ENCODE data around the gene CADM1. TPM values are rescaled to one million over a fixed set of nuclear protein-coding genes. Genes with fewer than 3 reads are reported as not detected.

Gene CADM1
- total and polyA plus RNA-seq, 9 of the 15 experiments (the other 6 are each of a cell fraction or from before 2014, with no cell fraction given): 0.42 TPM; not detected in 8

DNA sequence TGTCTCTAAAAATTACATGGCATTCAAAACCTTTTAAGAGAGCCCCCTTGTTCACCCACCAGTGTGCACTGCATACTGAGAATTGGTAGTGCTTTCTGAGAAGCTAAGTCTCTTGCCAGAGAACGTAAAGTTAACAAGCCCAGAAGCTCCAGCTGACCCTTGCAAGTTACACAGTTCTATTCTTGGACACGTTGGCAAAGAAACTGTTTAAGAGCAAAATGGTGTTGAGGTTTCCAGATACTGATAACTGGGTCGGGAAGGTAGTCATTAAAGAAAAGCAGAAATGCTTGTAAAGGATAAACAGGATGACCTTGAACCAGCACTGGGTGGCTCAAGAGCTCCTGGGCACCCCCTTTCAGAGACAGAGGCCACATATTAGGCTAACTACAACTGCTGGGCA lies 284.8 kb downstream of the CADM1 start:
- Histone ChIP-seq H3K4me3 (no peak overlapping the region), H3K9me3 (replicated peaks; ENCODE audit: control insufficient read depth, insufficient read depth, low read depth, low read length) (no peaks in the 10 kb centered on the region), H2AFZ (ENCODE audit: low read depth, low read length) (no peak overlapping the region), H3K36me3 (ENCODE audit: control insufficient read depth, insufficient read depth, low read length) (no peaks in the 10 kb centered on the region), H3K79me2 (ENCODE audit: control insufficient read depth, insufficient read depth, low read length) (no peaks in the 10 kb centered on the region), H4K20me1 (replicated peaks; ENCODE audit: control insufficient read depth, insufficient read depth, low read length) (no peaks in the 10 kb centered on the region), H3K9ac (ENCODE audit: insufficient read depth in 1 of 2, low read depth in 2 of 2, low read length in 2 of 2) (no peak overlapping the region), H3K4me1 (replicated peaks in 1 of 2; ENCODE audit: control insufficient read depth in 2 of 2, insufficient read depth in 2 of 2, low read length in 2 of 2) (no peaks in the 10 kb centered on the region), H3K4me2 (ENCODE audit: insufficient read depth, low read length) (no peak overlapping the region), H3K27ac (ENCODE audit: extremely low read depth, low read depth, low read length) (no peak overlapping the region), H3K9me1 (ENCODE audit: control insufficient read depth, insufficient read depth, low read length) (no peaks in the 10 kb centered on the region), H3K27me3 (ENCODE audit: control insufficient read depth in 2 of 2, insufficient read depth in 2 of 2, low read length in 2 of 2) (no peaks in the 10 kb centered on the region)
- TF ChIP-seq MYBL2 (IDR thresholded peaks at IDR 0.05; ENCODE audit: low read depth) (no peak), MYBL2 (CRISPR knock-in tag; IDR thresholded peaks at IDR 0.05; ENCODE audit: borderline replicate concordance) (no peak), ZHX1 (conservative IDR thresholded peaks at IDR 0.05; ENCODE audit: low read length) (no peak), GATAD2B (IDR thresholded peaks at IDR 0.05; ENCODE audit: borderline replicate concordance) (no peak), RBM17 (IDR thresholded peaks at IDR 0.05; ENCODE audit: borderline replicate concordance, low read depth, low read length) (no peak), PATZ1 (CRISPR knock-in tag; IDR thresholded peaks at IDR 0.05; ENCODE audit: borderline replicate concordance) (no peak)
- TF ChIP-seq, protein P1, sequence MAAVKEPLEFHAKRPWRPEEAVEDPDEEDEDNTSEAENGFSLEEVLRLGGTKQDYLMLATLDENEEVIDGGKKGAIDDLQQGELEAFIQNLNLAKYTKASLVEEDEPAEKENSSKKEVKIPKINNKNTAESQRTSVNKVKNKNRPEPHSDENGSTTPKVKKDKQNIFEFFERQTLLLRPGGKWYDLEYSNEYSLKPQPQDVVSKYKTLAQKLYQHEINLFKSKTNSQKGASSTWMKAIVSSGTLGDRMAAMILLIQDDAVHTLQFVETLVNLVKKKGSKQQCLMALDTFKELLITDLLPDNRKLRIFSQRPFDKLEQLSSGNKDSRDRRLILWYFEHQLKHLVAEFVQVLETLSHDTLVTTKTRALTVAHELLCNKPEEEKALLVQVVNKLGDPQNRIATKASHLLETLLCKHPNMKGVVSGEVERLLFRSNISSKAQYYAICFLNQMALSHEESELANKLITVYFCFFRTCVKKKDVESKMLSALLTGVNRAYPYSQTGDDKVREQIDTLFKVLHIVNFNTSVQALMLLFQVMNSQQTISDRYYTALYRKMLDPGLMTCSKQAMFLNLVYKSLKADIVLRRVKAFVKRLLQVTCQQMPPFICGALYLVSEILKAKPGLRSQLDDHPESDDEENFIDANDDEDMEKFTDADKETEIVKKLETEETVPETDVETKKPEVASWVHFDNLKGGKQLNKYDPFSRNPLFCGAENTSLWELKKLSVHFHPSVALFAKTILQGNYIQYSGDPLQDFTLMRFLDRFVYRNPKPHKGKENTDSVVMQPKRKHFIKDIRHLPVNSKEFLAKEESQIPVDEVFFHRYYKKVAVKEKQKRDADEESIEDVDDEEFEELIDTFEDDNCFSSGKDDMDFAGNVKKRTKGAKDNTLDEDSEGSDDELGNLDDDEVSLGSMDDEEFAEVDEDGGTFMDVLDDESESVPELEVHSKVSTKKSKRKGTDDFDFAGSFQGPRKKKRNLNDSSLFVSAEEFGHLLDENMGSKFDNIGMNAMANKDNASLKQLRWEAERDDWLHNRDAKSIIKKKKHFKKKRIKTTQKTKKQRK (IDR thresholded peaks at IDR 0.05; ENCODE audit: borderline replicate concordance, low read depth, low read length): no peak
- FAIRE-seq: no peak
- no peak for DNase-seq (ENCODE audit: extremely low read depth in 1 of 4, low spot score in 3 of 4)
- 0% methylated on average over 3 of the region's 3 CpGs for WGBS (ENCODE audit: insufficient coverage, low coverage, missing lambda C conversion rate)
- no TSS peak for BruUV-seq (replicated peaks)
- ChIA-PET POLR2A (interaction anchor here (0.7 kb wide), 1 partner anchor 19 kb away, joined by 3 read pairs; no protein-coding TSS in a partner anchor), CTCF (ENCODE audit: low intra/inter-chr PET ratio) (no interaction called here)
- ATAC-seq: no peak
- intact Hi-C loops (cut with micrococcal nuclease): no loop called here
- in situ Hi-C loops (cut with MboI): no loop called here

All from K562 (cell line).